PFSK-1 (cell line): Measurements from ENCODE around the gene KIF5A.

ENCODE experiments used
- POLR2AphosphoS5 ChIP-seq: IDR thresholded peaks from 2 replicates; pipeline ENCODE4 v1.6.1; 2012; ENCODE audit warnings: low read depth, mild to moderate bottlenecking, control low read depth, low read length, moderate library complexity
- SIN3A ChIP-seq: IDR thresholded peaks from 2 replicates; pipeline ENCODE4 v1.6.1; 2012; ENCODE audit warnings: mild to moderate bottlenecking, low read length, moderate library complexity, borderline replicate concordance; ENCODE audit not compliant: insufficient read depth
- TAF1 ChIP-seq: IDR thresholded peaks from 2 replicates; pipeline ENCODE4 v1.6.1; 2012; ENCODE audit warnings: low read length, control low read depth, borderline replicate concordance; ENCODE audit not compliant: insufficient read depth
- TF ChIP-seq, protein P1 (sequence below), 2 experiments: IDR thresholded peaks; 2 replicates each; pipeline versions ENCODE4 v1.6.1 to v1.8.0; 2011 to 2012; ENCODE audit warnings: low read depth in 2 of 2, low read length in 2 of 2, control low read depth in 1 of 2, inconsistent platforms in 1 of 2, mild to moderate bottlenecking in 1 of 2, moderate library complexity in 1 of 2; ENCODE audit not compliant: insufficient read depth in 1 of 2

DNA sequence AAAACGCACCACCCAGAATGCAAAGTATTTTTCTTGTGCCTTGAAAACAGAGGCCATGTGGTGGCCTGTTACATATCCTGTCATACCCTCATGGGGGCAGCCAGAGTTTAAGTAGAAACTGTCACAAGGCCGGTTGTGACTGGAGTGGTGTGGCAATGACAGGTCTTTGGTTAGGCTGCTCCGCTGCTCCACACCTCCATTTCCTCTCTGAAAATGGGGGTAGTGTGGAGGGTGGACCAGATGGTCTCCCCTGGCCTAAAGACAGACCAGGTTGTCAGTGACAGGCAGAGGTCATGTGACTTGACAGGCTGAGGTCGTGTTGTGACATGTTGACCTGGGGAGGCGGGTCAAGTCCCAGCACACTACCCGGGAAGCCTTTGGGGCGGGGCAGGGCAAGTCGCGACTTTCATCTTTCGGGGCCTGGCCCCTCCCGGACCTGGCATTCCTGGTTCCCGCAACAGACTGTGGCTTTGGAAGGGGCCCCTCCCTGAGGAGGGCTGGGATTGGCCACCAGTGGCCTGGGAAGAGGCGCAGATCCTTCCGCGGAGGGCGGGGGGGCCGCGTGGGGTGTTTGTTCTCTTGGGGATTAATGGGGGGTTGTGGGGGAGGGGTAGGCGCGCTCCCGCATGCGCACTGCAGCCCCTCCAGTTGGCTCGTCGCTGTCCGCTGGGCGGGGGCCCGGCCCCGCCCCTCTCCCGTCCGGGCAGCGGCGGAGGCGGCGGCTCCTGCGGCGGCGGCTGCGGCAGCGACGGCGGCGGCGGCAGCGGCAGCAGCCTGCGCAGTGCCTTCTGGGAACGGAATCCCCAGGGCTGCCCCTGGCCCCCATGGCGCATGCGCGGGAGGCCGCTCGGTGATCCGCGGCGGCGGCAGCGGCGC is 27.6 kb upstream of the KIF5A start, which contains the start of gene MBD6:
- TF ChIP-seq, protein P1, sequence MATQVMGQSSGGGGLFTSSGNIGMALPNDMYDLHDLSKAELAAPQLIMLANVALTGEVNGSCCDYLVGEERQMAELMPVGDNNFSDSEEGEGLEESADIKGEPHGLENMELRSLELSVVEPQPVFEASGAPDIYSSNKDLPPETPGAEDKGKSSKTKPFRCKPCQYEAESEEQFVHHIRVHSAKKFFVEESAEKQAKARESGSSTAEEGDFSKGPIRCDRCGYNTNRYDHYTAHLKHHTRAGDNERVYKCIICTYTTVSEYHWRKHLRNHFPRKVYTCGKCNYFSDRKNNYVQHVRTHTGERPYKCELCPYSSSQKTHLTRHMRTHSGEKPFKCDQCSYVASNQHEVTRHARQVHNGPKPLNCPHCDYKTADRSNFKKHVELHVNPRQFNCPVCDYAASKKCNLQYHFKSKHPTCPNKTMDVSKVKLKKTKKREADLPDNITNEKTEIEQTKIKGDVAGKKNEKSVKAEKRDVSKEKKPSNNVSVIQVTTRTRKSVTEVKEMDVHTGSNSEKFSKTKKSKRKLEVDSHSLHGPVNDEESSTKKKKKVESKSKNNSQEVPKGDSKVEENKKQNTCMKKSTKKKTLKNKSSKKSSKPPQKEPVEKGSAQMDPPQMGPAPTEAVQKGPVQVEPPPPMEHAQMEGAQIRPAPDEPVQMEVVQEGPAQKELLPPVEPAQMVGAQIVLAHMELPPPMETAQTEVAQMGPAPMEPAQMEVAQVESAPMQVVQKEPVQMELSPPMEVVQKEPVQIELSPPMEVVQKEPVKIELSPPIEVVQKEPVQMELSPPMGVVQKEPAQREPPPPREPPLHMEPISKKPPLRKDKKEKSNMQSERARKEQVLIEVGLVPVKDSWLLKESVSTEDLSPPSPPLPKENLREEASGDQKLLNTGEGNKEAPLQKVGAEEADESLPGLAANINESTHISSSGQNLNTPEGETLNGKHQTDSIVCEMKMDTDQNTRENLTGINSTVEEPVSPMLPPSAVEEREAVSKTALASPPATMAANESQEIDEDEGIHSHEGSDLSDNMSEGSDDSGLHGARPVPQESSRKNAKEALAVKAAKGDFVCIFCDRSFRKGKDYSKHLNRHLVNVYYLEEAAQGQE (IDR thresholded peaks at IDR 0.05; ENCODE audit: insufficient read depth in 1 of 2, low read depth in 2 of 2, low read length in 2 of 2): no peak
- TF ChIP-seq POLR2AphosphoS5: peak; percentile 50; the same call in 1 of the 2 replicates
- no peak for TF ChIP-seq TAF1
- no peak; the same call in 1 of the 2 replicates for TF ChIP-seq SIN3A
